Measurements from ENCODE around the gene DNM3. TPM values are rescaled to one million over a fixed set of nuclear protein-coding genes. Genes with fewer than 3 reads are reported as not detected.

The DNM3 gene
- total RNA-seq, 1 donor from 2014 or later = 1.8 TPM

- TF ChIP-seq CTCF (conservative IDR thresholded peaks at IDR 0.05; ENCODE audit: low read depth, low read length) = no peak
- no peak for DNase-seq (ENCODE audit: low read depth)
- no peak overlapping the region for H3K4me3 ChIP-seq (ENCODE audit: low read depth, low read length)
These were observed 498.5 kb downstream of the DNM3 start for GRCh38 chr1:172339842-172340241.

DNA sequence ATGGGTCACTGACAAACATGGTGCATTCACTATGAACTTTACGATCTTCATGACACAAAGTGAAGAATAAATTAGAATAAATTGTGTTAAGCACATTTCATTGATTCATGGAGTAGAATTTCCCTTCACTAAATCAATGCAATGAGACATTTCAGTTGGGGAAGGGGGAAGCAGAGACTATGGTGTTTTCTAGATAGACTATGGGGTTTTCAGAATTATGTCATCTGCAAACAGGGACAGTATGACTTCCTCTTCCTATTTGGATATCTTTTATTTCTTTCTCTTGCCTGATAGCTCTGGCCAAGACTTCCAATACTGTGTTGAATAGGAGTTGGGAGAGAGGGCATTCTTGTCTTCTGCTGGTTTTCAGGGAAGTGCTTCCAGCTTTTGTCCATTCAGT lies 499.2 kb downstream of the DNM3 start:
- no peak for DNase-seq (ENCODE audit: low read depth)
- no peak overlapping the region for H3K4me3 ChIP-seq (ENCODE audit: low read depth, low read length)
- TF ChIP-seq CTCF (conservative IDR thresholded peaks at IDR 0.05; ENCODE audit: low read depth, low read length) = no peak

DNA sequence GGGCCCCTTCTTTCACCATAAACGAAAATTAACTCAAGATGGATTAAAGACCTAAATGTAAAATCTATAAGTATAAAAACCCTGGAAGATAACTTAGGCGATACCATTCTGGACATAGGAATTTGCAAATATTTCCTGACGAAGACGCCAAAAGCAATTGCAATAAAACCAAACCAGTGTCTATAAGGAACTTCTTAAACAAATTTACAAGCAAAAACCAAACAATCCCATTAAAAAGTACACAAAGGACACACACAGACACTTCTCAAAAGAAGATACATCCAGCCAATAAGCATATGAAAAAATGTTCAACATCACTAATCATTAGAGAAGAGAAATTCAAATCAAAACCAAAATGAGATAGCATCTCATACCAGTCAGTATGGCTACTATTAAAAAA lies 500.4 kb downstream of the DNM3 start:
- DNase-seq (ENCODE audit: low read depth) = no peak
- H3K4me3 ChIP-seq (ENCODE audit: low read depth, low read length) = no peak overlapping the region
- TF ChIP-seq CTCF (conservative IDR thresholded peaks at IDR 0.05; ENCODE audit: low read depth, low read length) = no peak

DNA sequence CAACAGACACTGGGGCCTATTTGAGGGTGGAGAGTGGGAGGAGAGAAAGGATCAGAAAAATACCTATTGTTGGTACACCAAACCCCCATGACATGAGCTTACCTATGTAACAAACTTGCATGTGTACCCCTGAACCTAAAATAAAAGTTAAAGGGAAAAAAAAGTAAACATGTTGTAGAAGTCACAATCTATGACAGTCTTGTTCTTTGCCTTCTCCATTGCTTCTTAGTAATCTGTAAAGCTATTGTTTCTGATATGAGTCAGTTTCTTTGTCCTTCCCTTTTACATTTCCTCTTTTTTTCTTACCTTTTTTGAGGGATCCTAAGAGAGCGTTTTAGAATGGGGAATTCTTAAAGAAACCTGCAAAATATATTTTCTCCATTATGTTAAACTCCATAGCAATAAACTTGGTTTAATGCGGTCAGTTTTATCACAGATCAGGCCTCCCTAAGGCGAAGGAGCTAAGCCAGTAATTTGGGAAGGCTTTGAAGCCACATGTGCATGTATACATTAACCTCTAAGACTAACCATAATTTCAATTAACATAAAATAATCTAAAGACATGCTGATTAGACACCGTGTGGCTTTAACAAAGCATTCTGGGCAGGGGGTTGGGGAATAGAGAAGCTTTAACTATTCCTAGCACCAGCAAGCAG lies 501.4 kb downstream of the DNM3 start:
- no peak for TF ChIP-seq CTCF (conservative IDR thresholded peaks at IDR 0.05; ENCODE audit: low read depth, low read length)
- DNase-seq (ENCODE audit: low read depth) = no peak
- no peak overlapping the region for H3K4me3 ChIP-seq (ENCODE audit: low read depth, low read length)

DNA sequence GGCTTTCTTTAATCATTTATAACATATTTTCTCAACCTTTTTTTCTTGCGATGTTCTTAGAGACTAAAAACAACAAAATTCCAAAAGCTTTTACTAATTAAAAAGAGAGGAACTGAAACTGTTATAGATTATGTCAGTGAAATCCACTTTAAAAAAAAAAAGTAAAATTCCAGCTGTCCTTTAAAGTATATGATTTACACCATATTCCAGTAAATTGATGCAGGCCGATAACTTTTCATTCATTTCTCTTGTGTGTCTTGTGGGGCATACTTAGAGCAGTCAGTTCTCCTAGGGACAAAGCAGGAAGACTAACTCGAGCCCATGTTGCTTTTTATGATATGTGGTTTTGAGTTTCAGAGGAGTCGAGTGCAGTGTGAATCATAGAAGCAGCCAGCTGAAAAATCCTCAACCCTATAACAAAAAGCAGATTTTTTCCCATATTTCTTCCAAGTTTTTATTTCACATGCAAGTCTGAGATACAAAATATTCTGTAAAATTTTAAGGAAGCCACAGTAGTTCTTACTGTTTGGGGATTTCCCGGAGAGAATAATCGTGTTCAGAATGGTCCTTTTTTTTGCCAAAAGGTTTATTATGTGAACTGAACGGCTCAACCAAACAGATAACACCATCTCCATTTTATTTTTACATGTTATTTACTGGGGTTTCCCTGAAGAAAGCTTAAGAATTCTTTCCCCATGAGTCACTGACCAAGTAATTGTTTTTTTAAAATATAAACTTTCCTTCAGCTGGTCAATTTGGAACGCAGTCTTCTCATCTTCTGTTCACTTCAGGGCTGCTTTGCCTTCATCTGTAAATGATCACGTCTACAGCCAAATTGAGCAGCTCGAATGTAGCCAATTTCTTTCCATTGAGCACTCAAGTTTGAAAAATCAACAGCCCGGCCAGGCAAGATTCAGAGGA lies 502.2 kb downstream of the DNM3 start:
- H3K4me3 ChIP-seq (ENCODE audit: low read depth, low read length) = peak overlapping the region; percentile 10
- DNase-seq (ENCODE audit: low read depth) = peak; percentile 69
- no peak for TF ChIP-seq CTCF (conservative IDR thresholded peaks at IDR 0.05; ENCODE audit: low read depth, low read length)

- no peak for TF ChIP-seq CTCF (conservative IDR thresholded peaks at IDR 0.05; ENCODE audit: low read depth, low read length)
- DNase-seq (ENCODE audit: low read depth) = no peak
- no peak overlapping the region for H3K4me3 ChIP-seq (ENCODE audit: low read depth, low read length)
These were observed 503.1 kb downstream of the DNM3 start for GRCh38 chr1:172344444-172344843.

Data from epithelial cell of proximal tubule (primary cell).